IMR-90 (cell line): ENCODE measurements around the gene TOR1A. TPM values are rescaled to one million over a fixed set of nuclear protein-coding genes. Genes with fewer than 3 reads are reported as not detected.

ENCODE experiments used
- ATAC-seq: fragments of 200-7000 bp; cut with Tn5 transposase; 2 replicates; pipeline ENCODE4 v1.9.1; 2020; ENCODE audit warnings: low read depth, mild to moderate bottlenecking, moderate library complexity
- Bru-seq: library from RNA; stranded (reverse); fragments of 400-500 nt; gene quantifications from one replicate; lab custom pipeline; 2021; lab: Mats Ljungman, UMichigan
- BruChase-seq, 2 experiments: library from RNA; stranded (reverse); fragments of 400-500 nt; gene quantifications; one replicate each; lab custom pipeline; 2021; lab: Mats Ljungman, UMichigan
- BruUV-seq: library from RNA; stranded (reverse); fragments of 400-500 nt; replicated peaks from 2 replicates; lab custom pipeline; 2021; lab: Mats Ljungman, UMichigan
- CTCF ChIA-PET: fragments of 300-600 bp; formaldehyde crosslinking; extraction: SDS; loops from one replicate; lab custom pipeline; 2021; ENCODE audit warnings: antibody characterized with exemption; lab: Yijun Ruan, JAX
- POLR2A ChIA-PET: fragments of 300-600 bp; sonication (Branson Sonifier 250); formaldehyde crosslinking; loops from one replicate; lab custom pipeline; 2022; ENCODE audit warnings: antibody characterized with exemption; ENCODE audit not compliant: unreplicated experiment; lab: Charles Lee
- DNase-seq: peaks from one replicate; pipeline ENCODE4 v3.0.0; 2013
- H2AFZ ChIP-seq: replicated peaks from 2 replicates; pipeline ENCODE3; 2013; ENCODE audit warnings: low read length, mild to moderate bottlenecking; ENCODE audit not compliant: poor library complexity
- H2AK5ac ChIP-seq: 2 replicates; pipeline ENCODE4 v1.6.1; 2013; ENCODE audit warnings: low read depth, low read length, inconsistent platforms
- H2AK9ac ChIP-seq: replicated peaks from 2 replicates; pipeline ENCODE3; 2013; ENCODE audit warnings: mild to moderate bottlenecking, low read depth, low read length, moderate library complexity; ENCODE audit not compliant: poor library complexity
- H2BK120ac ChIP-seq: 2 replicates; pipeline ENCODE4 v1.6.1; 2013; ENCODE audit warnings: low read depth, low read length, inconsistent platforms
- H2BK15ac ChIP-seq: 3 replicates; pipeline ENCODE4 v1.6.1; 2013; ENCODE audit warnings: low read depth, low read length, inconsistent platforms
- H2BK20ac ChIP-seq: 2 replicates; pipeline ENCODE4 v1.6.1; 2013; ENCODE audit warnings: low read depth, mild to moderate bottlenecking, inconsistent platforms, low read length, moderate library complexity
- H2BK5ac ChIP-seq: 2 replicates; pipeline ENCODE4 v1.6.1; 2013; ENCODE audit warnings: mild to moderate bottlenecking, low read depth, low read length, inconsistent platforms; ENCODE audit not compliant: poor library complexity, severe bottlenecking
- H3K14ac ChIP-seq: replicated peaks from 2 replicates; pipeline ENCODE4 v1.6.1; 2013; ENCODE audit warnings: low read depth, low read length, inconsistent platforms
- H3K18ac ChIP-seq: 2 replicates; pipeline ENCODE4 v1.6.1; 2013; ENCODE audit warnings: low read depth, low read length, control low read depth
- H3K23ac ChIP-seq: 2 replicates; pipeline ENCODE4 v1.6.1; 2013; ENCODE audit warnings: low read depth, low read length, inconsistent platforms
- H3K27ac ChIP-seq: 2 replicates; pipeline ENCODE4 v1.5.1; 2013; ENCODE audit warnings: mild to moderate bottlenecking, control low read depth, low read length; ENCODE audit not compliant: insufficient read depth
- H3K27me3 ChIP-seq: 2 replicates; pipeline ENCODE4 v1.6.1; 2013; ENCODE audit warnings: low read length; ENCODE audit not compliant: control insufficient read depth, insufficient read depth
- H3K36me3 ChIP-seq: 2 replicates; pipeline ENCODE4 v1.6.1; 2013; ENCODE audit warnings: low read length, mixed read lengths; ENCODE audit not compliant: control insufficient read depth, insufficient read depth
- H3K4ac ChIP-seq: 2 replicates; pipeline ENCODE4 v1.6.1; 2013; ENCODE audit warnings: low read depth, low read length, inconsistent platforms
- H3K4me1 ChIP-seq: 2 replicates; pipeline ENCODE4 v1.6.1; 2013; ENCODE audit warnings: low read length, mixed read lengths; ENCODE audit not compliant: control insufficient read depth, insufficient read depth
- H3K4me2 ChIP-seq: 2 replicates; pipeline ENCODE4 v1.6.1; 2013; ENCODE audit warnings: low read depth, mild to moderate bottlenecking, control low read depth, low read length, moderate library complexity
- H3K4me3 ChIP-seq: 2 replicates; pipeline ENCODE4 v1.5.1; 2013; ENCODE audit warnings: low read depth, mild to moderate bottlenecking, control low read depth, low read length, moderate library complexity; ENCODE audit not compliant: insufficient read depth
- H3K56ac ChIP-seq: 2 replicates; pipeline ENCODE4 v1.6.1; 2013; ENCODE audit warnings: low read length, inconsistent platforms; ENCODE audit not compliant: insufficient read depth; ENCODE audit errors: extremely low read depth
- H3K79me1 ChIP-seq, 2 experiments: 2 replicates each; pipeline ENCODE4 v1.6.1; 2013; ENCODE audit warnings: low read length in 2 of 2, inconsistent platforms in 1 of 2, low read depth in 1 of 2
- H3K9ac ChIP-seq: 2 replicates; pipeline ENCODE4 v1.6.1; 2013; ENCODE audit warnings: low read depth, low read length, control low read depth
- H3K9me1 ChIP-seq: 2 replicates; pipeline ENCODE4 v1.6.1; 2013; ENCODE audit warnings: low read length, inconsistent platforms; ENCODE audit not compliant: insufficient read depth
- H3K9me3 ChIP-seq: 2 replicates; pipeline ENCODE4 v1.6.1; 2013; ENCODE audit warnings: low read length; ENCODE audit not compliant: control insufficient read depth, insufficient read depth
- H4K20me1 ChIP-seq: 2 replicates; pipeline ENCODE4 v1.6.1; 2013; ENCODE audit warnings: low read length, inconsistent platforms; ENCODE audit not compliant: insufficient read depth
- H4K5ac ChIP-seq: 2 replicates; pipeline ENCODE4 v1.6.1; 2013; ENCODE audit warnings: mild to moderate bottlenecking, low read depth, low read length, control low read depth
- H4K8ac ChIP-seq, 2 experiments: 2 replicates each; pipeline ENCODE4 v1.6.1; 2013; ENCODE audit warnings: low read depth in 2 of 2, low read length in 2 of 2, control low read depth in 1 of 2, inconsistent platforms in 1 of 2
- H4K91ac ChIP-seq: 2 replicates; pipeline ENCODE4 v1.6.1; 2013; ENCODE audit warnings: low read depth, low read length, inconsistent platforms; ENCODE audit not compliant: insufficient read depth
- BHLHE40 ChIP-seq: fragments of 150-350 bp; IDR thresholded peaks from 2 replicates; pipeline ENCODE4 v1.6.1; 2016; ENCODE audit warnings: mild to moderate bottlenecking, low read depth, low read length
- CHD1 ChIP-seq: IDR thresholded peaks from 2 replicates; pipeline ENCODE4 v1.6.1; 2012; ENCODE audit warnings: low read depth, low read length, improper control_type of control experiment
- ELK1 ChIP-seq: fragments of 150-350 bp; IDR thresholded peaks from 2 replicates; pipeline ENCODE4 v1.6.1; 2016; ENCODE audit warnings: low read depth, mild to moderate bottlenecking, low read length, moderate library complexity, borderline replicate concordance
- FOS ChIP-seq: fragments of 150-350 bp; IDR thresholded peaks from 2 replicates; pipeline ENCODE4 v1.6.1; 2016; ENCODE audit warnings: low read depth, low read length
- MAFK ChIP-seq: IDR thresholded peaks from 2 replicates; pipeline ENCODE4 v1.6.1; 2012; ENCODE audit warnings: low read depth, low read length, improper control_type of control experiment
- MAZ ChIP-seq: IDR thresholded peaks from 2 replicates; pipeline ENCODE4 v1.6.1; 2012; ENCODE audit warnings: low read depth, mild to moderate bottlenecking, low read length, improper control_type of control experiment, moderate library complexity, borderline replicate concordance
- MXI1 ChIP-seq: IDR thresholded peaks from 2 replicates; pipeline ENCODE4 v1.6.1; 2012; ENCODE audit warnings: low read depth, mild to moderate bottlenecking, low read length, moderate library complexity, borderline replicate concordance
- NFE2L2 ChIP-seq: fragments of 150-350 bp; IDR thresholded peaks from 2 replicates; pipeline ENCODE4 v1.6.1; 2016; ENCODE audit warnings: low read depth, mild to moderate bottlenecking, low read length
- POLR2A ChIP-seq: IDR thresholded peaks from 2 replicates; pipeline ENCODE4 v1.6.1; 2012; ENCODE audit warnings: mild to moderate bottlenecking, low read depth, low read length
- RAD21 ChIP-seq: IDR thresholded peaks from 2 replicates; pipeline ENCODE4 v1.6.1; 2012; ENCODE audit warnings: low read length, improper control_type of control experiment
- RCOR1 ChIP-seq: IDR thresholded peaks from 2 replicates; pipeline ENCODE4 v1.6.1; 2012; ENCODE audit warnings: mild to moderate bottlenecking, low read length, improper control_type of control experiment; ENCODE audit not compliant: insufficient replicate concordance
- SMC3 ChIP-seq: fragments of 150-350 bp; IDR thresholded peaks from 2 replicates; pipeline ENCODE4 v1.6.1; 2016; ENCODE audit warnings: low read depth, mild to moderate bottlenecking, antibody characterized with exemption, low read length, moderate library complexity
- WGBS, 2 experiments: methylation state at CpG; one replicate each; pipeline versions ENCODE4 v1.1.5 to v1.1.7; 2013; ENCODE audit warnings: missing lambda C conversion rate in 2 of 2; ENCODE audit not compliant: insufficient read length in 1 of 2; ENCODE audit errors: extremely low coverage in 2 of 2; 5-methylcytosine and 5-hydroxymethylcytosine counted together
- dilution Hi-C: fragments of 300-500 bp; cut with HindIII; formaldehyde crosslinking; loops from one replicate; pipeline ENCODE4 v1.14.3; 2018; ENCODE audit warnings: low sequenced_read_pairs; ENCODE audit not compliant: unreplicated experiment
- in situ Hi-C: fragments of 300-500 bp; cut with MboI; formaldehyde crosslinking; loops from 3 replicates; pipeline ENCODE4 v1.14.3; 2019; ENCODE audit warnings: low sequenced_read_pairs, inconsistent platforms, mixed read lengths
- intact Hi-C: fragments of 100-400 bp; cut with micrococcal nuclease; formaldehyde crosslinking; loops from 2 replicates; pipeline ENCODE4 v1.10.0; 2022
- long read RNA-seq: library from polyadenylated mRNA; unstranded; transcript quantifications from one replicate; pipeline ENCODE4 v2.0.0, GENCODE V29; 2021; ENCODE audit not compliant: unreplicated experiment
- polyA plus RNA-seq, 3 experiments: library from polyadenylated mRNA; depleted of rRNA; stranded (reverse); fragments of >200 nt; gene quantifications; 2 replicates each; pipeline ENCODE4 v1.2.3, GENCODE V29; 2012; ENCODE audit warnings: low replicate concordance in 1 of 3
- total RNA-seq: library from RNA; depleted of rRNA; stranded (reverse); fragments of >200 nt; gene quantifications from 2 replicates; pipeline ENCODE4 v1.2.3, GENCODE V29; 2012; rRNA removed
- TF ChIP-seq, protein P1 (sequence below): fragments of 150-350 bp; IDR thresholded peaks from 2 replicates; pipeline ENCODE4 v1.6.1; 2017; ENCODE audit warnings: mild to moderate bottlenecking, antibody characterized with exemption, low read length, low read depth

The TOR1A gene, protein sequence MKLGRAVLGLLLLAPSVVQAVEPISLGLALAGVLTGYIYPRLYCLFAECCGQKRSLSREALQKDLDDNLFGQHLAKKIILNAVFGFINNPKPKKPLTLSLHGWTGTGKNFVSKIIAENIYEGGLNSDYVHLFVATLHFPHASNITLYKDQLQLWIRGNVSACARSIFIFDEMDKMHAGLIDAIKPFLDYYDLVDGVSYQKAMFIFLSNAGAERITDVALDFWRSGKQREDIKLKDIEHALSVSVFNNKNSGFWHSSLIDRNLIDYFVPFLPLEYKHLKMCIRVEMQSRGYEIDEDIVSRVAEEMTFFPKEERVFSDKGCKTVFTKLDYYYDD
- total RNA-seq (27.1 and 34.4 TPM in 2 replicates), polyA plus RNA-seq (2012; rRNA removed) (67.5 and 74.2 TPM in 2 replicates), Bru-seq, nascent RNA (percentile 81 among the genes with signal in this experiment), BruChase-seq, experiment 1, labeled RNA remaining after a 6-hour chase (percentile 89 among the genes with signal in this experiment), BruChase-seq, experiment 2, labeled RNA remaining after a 2-hour chase (percentile 84 among the genes with signal in this experiment)
- 38.0 and 47.1 TPM in 2 replicates for polyA plus RNA-seq (2012; cell fraction: cytosol; rRNA removed)
- polyA plus RNA-seq (2012; cell fraction: nucleus; rRNA removed; ENCODE audit: low replicate concordance), result 16.4 and 30.6 TPM in 2 replicates
- long read RNA-seq, transcript TOR1A-201 (5 exons, 2,076 nt), result major isoform, 100 of 119 reads
- long read RNA-seq, partial matches to known transcripts, result 0 of 119 reads
- long read RNA-seq, other reads (novel, unspliced or antisense), result 19 of 119 reads

GRCh38 chr9:129823935-129824601 lies at the start of gene TOR1A:
TOR1A (minus strand) TSS chr9:129824136; CDS start chr9:129824085, 51 bp downstream.
- Histone ChIP-seq H2BK120ac (no peak within 1 kb of the TSS), H3K9me3 (no peaks in the 10 kb centered on the region), H3K36me3 (peaks cover 30% of the 10 kb centered on the region), H3K4ac (peak within 1 kb of the TSS; percentile 98), H2AFZ (peak within 1 kb of the TSS; percentile 92), H3K27me3 (no peaks in the 10 kb centered on the region), H3K4me1 (peaks cover 2% of the 10 kb centered on the region; the same call in 1 of the 2 replicates), H3K4me2 (peak within 1 kb of the TSS; percentile 95), H2AK9ac (peak within 1 kb of the TSS; percentile 89), H4K91ac (peak within 1 kb of the TSS; percentile 76), H3K27ac (peak within 1 kb of the TSS; percentile 90), H2AK5ac (peak within 1 kb of the TSS; percentile 74), H3K79me1 (peaks cover 18 to 31% of the 10 kb centered on the region in 2 experiments), H3K9ac (peak within 1 kb of the TSS; percentile 84), H4K5ac (peak within 1 kb of the TSS; percentile 37; the same call in 1 of the 2 replicates), H3K18ac (no peak within 1 kb of the TSS; the same call in 1 of the 2 replicates), H2BK20ac (no peak within 1 kb of the TSS; the same call in 1 of the 2 replicates), H4K20me1 (peaks cover 11% of the 10 kb centered on the region; the same call in 1 of the 2 replicates), H3K9me1 (peaks cover 6% of the 10 kb centered on the region; the same call in 1 of the 2 replicates), H2BK5ac (peak within 1 kb of the TSS; percentile 55), H3K14ac (peak within 1 kb of the TSS; percentile 85), H3K56ac (peak within 1 kb of the TSS; percentile 67), H4K8ac (peak within 1 kb of the TSS; percentile 17 to 85; a peak in 3 of 4 replicates), H3K4me3 (peak within 1 kb of the TSS; percentile 85), H2BK15ac (no peak within 1 kb of the TSS), H3K23ac (peak within 1 kb of the TSS; percentile 98)
- ChIA-PET POLR2A (no interaction called here), CTCF (no interaction called here)
- intact Hi-C loops, result no loop called here
- dilution Hi-C loops, result no loop called here
- BruUV-seq, result no TSS peak
- ATAC-seq (peak; percentile 94), DNase-seq (peak; percentile 92)
- TF ChIP-seq MXI1 (peak; percentile 94), CHD1 (no peak), BHLHE40 (no peak), MAZ (peak; percentile 74; the same call in 1 of the 2 replicates), ELK1 (0 out of 2 replicates have a peak, but pooled peaks have one; percentile 79), POLR2A (peak; percentile 74; the same call in 1 of the 2 replicates), NFE2L2 (no peak), RCOR1 (no peak), MAFK (no peak), FOS (0 out of 2 replicates have a peak, but pooled peaks have one; percentile 8), SMC3 (no peak), RAD21 (no peak)
- TF ChIP-seq, protein P1, sequence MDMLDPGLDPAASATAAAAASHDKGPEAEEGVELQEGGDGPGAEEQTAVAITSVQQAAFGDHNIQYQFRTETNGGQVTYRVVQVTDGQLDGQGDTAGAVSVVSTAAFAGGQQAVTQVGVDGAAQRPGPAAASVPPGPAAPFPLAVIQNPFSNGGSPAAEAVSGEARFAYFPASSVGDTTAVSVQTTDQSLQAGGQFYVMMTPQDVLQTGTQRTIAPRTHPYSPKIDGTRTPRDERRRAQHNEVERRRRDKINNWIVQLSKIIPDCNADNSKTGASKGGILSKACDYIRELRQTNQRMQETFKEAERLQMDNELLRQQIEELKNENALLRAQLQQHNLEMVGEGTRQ, result peak; percentile 87
- WGBS, 2 experiments, result 0% methylated on average over 11 of the region's 47 CpGs; no CpG with 5 or more reads in 1 of the 2 experiments
- in situ Hi-C loops, result no loop called here
